NOMO-1 (cell line): ENCODE measurements around the gene UBQLN4.
"Not testable (repeated sequence)": the region's sequence is repeated elsewhere in the genome, so short reads cannot be mapped to it uniquely, and the experiment has no call there.

Experiments used
- DNase-seq, 2 experiments: peaks; one replicate each; lab custom pipeline; 2025; ENCODE audit not compliant: unreplicated experiment in 2 of 2; lab: John Stamatoyannopoulos, UW

Gene UBQLN4

GRCh38 chr1:156062189-156062588 is 8.6 kb upstream of the UBQLN4 start:
- no peak for DNase-seq

GRCh38 chr1:156060937-156061636 is 7.5 kb upstream of the UBQLN4 start, which contains the start of gene RAB25:
Gene RAB25 (plus strand): TSS chr1:156061160. CDS start chr1:156061401, 241 bp downstream.
- no peak for DNase-seq

- DNase-seq, result no peak
Observed at GRCh38 chr1:156056326-156056849, 2.8 kb upstream of the UBQLN4 start.

- DNase-seq, result peak; percentile 48 to 63
Observed at GRCh38 chr1:156055281-156056048, 1.9 kb upstream of the UBQLN4 start.

- peak; percentile 96 to 98 for DNase-seq
Observed at GRCh38 chr1:156054500-156055280, 1.1 kb upstream of the UBQLN4 start, which contains the start of gene LAMTOR2. Gene LAMTOR2 (plus strand): TSS chr1:156054782. CDS start chr1:156054890, 108 bp downstream.

- peak; percentile 70 to 77 for DNase-seq
Observed at GRCh38 chr1:156052862-156053767, 483 bp downstream of the UBQLN4 start.

GRCh38 chr1:156051011-156051725 is 2.4 kb downstream of the UBQLN4 start:
- no peak for DNase-seq

- no peak for DNase-seq
Observed at GRCh38 chr1:156050376-156050775, 3.2 kb downstream of the UBQLN4 start.

GRCh38 chr1:156048663-156049258 is 4.8 kb downstream of the UBQLN4 start:
- no peak for DNase-seq

- no peak for DNase-seq
Observed at GRCh38 chr1:156045076-156045475, 8.5 kb downstream of the UBQLN4 start.

- DNase-seq, result no peak
Observed at GRCh38 chr1:156042828-156043227, 10.8 kb downstream of the UBQLN4 start.

GRCh38 chr1:156034991-156035390 is 18.6 kb downstream of the UBQLN4 start:
- not testable (repeated sequence) for DNase-seq

- no peak for DNase-seq
Observed at GRCh38 chr1:156033011-156033410, 20.6 kb downstream of the UBQLN4 start.

GRCh38 chr1:156026588-156026987 is 27.0 kb downstream of the UBQLN4 start:
- no peak for DNase-seq

- DNase-seq, result peak in 1 of 2 experiments; percentile 10
Observed at GRCh38 chr1:156025876-156026275, 27.7 kb downstream of the UBQLN4 start.

- DNase-seq, result no peak
Observed at GRCh38 chr1:156024801-156025200, 28.8 kb downstream of the UBQLN4 start.

GRCh38 chr1:156021954-156022353 is 31.6 kb downstream of the UBQLN4 start:
- no peak for DNase-seq

- DNase-seq, result no peak
Observed at GRCh38 chr1:156021093-156021428, 32.5 kb downstream of the UBQLN4 start.
